Astrocyte (in vitro differentiated cells and primary cell): ENCODE measurements around the gene USP20.

Experiments used
- EZH2 ChIP-seq: IDR thresholded peaks from 2 replicates; pipeline ENCODE4 v1.6.1; 2012; ENCODE audit warnings: mild to moderate bottlenecking, low read length, inconsistent platforms; ENCODE audit not compliant: insufficient read depth
- TF ChIP-seq, protein P1 (sequence below): IDR thresholded peaks from 2 replicates; pipeline ENCODE4 v1.5.1; 2011; ENCODE audit warnings: low read depth, mild to moderate bottlenecking, inconsistent platforms, low read length, moderate library complexity; ENCODE audit not compliant: insufficient read depth

DNA sequence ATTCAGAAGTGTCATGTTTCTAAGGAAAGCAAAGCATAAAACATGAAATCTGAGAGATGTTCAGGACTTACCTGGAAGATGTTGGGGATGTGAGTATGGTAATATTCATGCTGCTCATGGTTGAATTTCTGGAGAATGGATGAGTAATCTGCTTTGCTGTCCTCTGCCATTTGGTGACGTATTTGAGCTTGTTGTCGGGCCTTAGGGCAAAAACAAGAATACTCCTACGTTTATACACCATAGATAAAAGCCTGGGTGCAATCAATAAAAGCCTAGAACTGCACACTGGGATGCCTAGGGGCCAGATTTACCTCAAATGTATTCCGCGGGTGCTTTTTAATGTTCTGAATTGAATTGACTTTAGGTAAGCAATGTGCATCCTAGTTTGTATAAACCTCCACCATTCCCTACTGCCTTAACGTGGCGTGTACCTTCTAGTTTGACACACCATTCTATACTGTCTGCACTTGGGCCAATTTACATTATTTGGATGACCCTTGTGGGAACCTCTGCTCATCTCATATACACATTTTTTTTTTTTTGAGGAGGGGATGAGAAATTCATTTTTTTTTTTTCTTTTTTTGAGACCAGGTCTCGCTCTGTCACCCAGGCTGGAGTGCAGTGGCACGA lies 94.4 kb downstream of the USP20 start:
- TF ChIP-seq, protein P1, sequence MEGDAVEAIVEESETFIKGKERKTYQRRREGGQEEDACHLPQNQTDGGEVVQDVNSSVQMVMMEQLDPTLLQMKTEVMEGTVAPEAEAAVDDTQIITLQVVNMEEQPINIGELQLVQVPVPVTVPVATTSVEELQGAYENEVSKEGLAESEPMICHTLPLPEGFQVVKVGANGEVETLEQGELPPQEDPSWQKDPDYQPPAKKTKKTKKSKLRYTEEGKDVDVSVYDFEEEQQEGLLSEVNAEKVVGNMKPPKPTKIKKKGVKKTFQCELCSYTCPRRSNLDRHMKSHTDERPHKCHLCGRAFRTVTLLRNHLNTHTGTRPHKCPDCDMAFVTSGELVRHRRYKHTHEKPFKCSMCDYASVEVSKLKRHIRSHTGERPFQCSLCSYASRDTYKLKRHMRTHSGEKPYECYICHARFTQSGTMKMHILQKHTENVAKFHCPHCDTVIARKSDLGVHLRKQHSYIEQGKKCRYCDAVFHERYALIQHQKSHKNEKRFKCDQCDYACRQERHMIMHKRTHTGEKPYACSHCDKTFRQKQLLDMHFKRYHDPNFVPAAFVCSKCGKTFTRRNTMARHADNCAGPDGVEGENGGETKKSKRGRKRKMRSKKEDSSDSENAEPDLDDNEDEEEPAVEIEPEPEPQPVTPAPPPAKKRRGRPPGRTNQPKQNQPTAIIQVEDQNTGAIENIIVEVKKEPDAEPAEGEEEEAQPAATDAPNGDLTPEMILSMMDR = no peak
- TF ChIP-seq EZH2 = no peak
